Stimulated activated effector memory CD8-positive, alpha-beta T cell treated with anti-CD3 and anti-CD28 coated beads, Interleukin-12 subunit alpha, Interleukin-12 subunit beta, amount 100 ng/mL, for 72 hours (primary cell): ENCODE results near the gene FAM32A.

Experiments
- ATAC-seq: fragments of 150-1000 bp; cut with Tn5 transposase; 2 replicates; pipeline ENCODE4 v1.10.0; 2021
- DNase-seq, 2 donors: peaks; one replicate each; pipeline ENCODE4 v3.0.0; 2021 to 2022; ENCODE audit warnings: low spot score in 2 of 2
- H3K27ac Mint-ChIP-seq: one replicate; pipeline ENCODE4 v1.8.0; 2022; ENCODE audit warnings: mild to moderate bottlenecking, mixed read lengths
- H3K36me3 Mint-ChIP-seq: one replicate; pipeline ENCODE4 v1.8.0; 2022; ENCODE audit warnings: mild to moderate bottlenecking, mixed read lengths
- H3K4me1 Mint-ChIP-seq: one replicate; pipeline ENCODE4 v1.8.0; 2022; ENCODE audit warnings: mixed read lengths
- H3K4me3 Mint-ChIP-seq: one replicate; pipeline ENCODE4 v1.8.0; 2022; ENCODE audit warnings: mild to moderate bottlenecking, mixed read lengths
- H3K9me3 Mint-ChIP-seq: one replicate; pipeline ENCODE4 v1.8.0; 2022; ENCODE audit warnings: mixed read lengths

Gene FAM32A

DNA sequence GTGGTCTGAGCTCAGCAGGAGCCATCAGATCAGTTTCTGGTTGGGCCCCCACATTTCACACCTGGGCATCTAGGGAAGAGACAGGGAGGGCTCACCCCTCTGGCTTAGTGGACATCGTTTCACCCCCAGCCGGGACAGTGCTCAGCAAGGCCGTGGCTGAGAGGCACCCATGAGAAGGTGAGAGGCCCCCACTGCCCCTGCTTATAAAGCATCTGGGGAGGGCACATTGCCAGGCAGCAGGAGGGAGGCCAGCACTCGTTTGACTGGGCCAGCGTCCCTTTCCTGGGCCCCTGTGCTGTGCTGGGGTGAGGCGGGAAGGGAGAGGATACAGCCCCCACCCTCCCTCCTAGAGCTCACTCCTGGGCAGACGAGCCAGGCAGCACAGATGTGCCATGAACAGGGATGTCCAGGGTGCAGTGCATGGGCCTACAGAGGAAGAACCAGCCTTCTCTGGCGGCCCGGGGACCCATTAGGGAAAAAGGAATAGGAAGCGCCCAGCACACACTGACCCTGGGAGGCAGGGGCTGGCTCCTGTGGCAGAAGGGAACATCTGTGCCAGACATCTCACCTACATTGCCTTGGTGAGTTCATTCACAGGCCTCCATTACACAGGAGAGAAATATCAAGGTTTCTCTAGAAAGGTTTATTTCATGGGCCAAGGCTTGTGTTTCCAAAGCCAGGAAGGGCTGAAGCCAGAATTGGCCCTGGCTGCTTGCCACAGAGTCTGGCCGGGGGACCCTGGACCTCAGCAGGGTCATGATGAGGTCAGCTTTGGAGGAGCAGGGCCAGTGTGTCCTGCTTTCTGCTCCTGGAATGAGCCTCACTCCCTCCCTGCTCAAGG is 20.2 kb downstream of the FAM32A start:
- Mint-ChIP-seq H3K27ac (peak overlapping the region; percentile 87), H3K4me1 (peaks cover 66% of the 10 kb centered on the region), H3K36me3 (peaks cover 94% of the 10 kb centered on the region), H3K4me3 (no peak overlapping the region), H3K9me3 (no peaks in the 10 kb centered on the region)
- ATAC-seq (no peak), DNase-seq (no peak)

DNA sequence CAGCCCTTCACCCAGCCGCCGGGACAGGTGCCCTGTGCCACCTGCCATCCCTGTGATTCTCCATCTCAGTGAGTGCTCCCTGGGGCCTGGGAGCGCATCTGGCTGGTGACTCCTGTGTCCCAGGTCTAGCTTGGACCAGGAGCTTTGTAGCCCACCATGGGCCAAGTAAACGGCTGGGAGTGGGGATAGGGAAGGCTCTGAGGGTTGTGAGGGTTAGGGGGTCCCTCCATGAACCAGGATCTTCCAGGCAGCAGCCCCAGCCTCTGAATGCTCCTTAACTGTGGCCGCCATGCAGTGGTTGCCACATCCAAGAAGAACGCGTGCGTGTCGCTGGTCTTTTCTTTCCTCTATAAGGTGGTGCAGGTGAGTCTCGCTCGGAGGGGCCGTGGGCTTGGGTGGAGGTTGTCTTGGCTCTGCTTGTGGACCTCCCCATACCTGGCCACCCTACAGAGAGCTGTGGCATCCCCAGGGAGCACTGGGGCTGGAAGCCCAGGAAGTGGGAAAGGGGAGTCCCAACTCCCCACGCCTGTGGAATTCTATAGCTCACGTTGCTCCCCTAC is 20.9 kb downstream of the FAM32A start:
- no peak for DNase-seq
- Mint-ChIP-seq H3K4me1 (peaks cover 59% of the 10 kb centered on the region), H3K36me3 (peaks cover 95% of the 10 kb centered on the region), H3K9me3 (no peaks in the 10 kb centered on the region), H3K4me3 (no peak overlapping the region), H3K27ac (peak overlapping the region; percentile 87)
- no peak for ATAC-seq

DNA sequence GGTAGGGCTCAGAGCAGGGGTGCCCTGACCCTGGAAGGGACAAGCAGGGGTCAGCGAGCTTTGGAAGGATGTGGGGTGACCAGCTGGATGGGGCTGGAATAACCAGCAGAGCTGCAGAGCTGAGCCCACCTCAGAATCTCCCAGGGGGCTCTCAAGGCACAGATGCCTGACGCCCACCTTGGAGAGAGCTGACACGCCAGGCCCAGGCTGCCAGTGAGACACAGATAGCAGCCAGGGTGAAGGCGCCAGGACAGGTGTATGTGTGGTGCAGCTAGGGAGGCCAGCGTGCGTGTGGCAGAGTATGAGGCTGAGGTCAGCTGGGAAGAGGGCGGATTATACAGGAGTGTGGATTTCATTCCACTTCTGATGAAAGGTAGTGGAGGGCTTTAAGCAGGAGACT is 21.4 kb downstream of the FAM32A start:
- no peaks in the 10 kb centered on the region for H3K9me3 Mint-ChIP-seq
- ATAC-seq (no peak), DNase-seq (no peak)
- H3K4me3 Mint-ChIP-seq: peak overlapping the region; percentile 7
- H3K4me1 Mint-ChIP-seq: peaks cover 54% of the 10 kb centered on the region
- peak overlapping the region; percentile 87 for H3K27ac Mint-ChIP-seq
- H3K36me3 Mint-ChIP-seq: peaks cover 97% of the 10 kb centered on the region

DNA sequence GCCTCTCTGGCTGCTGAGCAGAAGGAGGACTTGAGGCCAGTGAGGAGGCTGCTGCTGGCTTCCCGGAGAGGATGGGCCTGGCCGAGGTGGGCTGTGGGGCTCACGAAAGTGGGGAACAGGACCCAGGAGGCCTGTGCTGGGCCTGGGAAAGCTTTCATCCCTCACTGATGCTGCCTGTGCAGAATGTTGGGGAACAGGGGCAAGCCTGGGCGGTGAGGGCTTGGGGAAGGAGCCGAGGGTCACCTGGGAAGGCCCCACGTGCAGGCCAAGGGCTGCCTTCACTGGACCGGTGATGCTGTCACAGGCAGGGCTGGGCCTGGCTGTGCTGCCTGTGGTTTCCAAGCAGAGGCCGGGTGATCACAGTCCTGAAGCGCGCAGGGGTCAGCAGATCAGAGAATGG is 21.9 kb downstream of the FAM32A start:
- Mint-ChIP-seq H3K9me3 (no peaks in the 10 kb centered on the region), H3K4me1 (peaks cover 56% of the 10 kb centered on the region), H3K36me3 (peaks cover 97% of the 10 kb centered on the region), H3K4me3 (peak overlapping the region; percentile 7), H3K27ac (peak overlapping the region; percentile 87)
- ATAC-seq (no peak), DNase-seq (no peak)

DNA sequence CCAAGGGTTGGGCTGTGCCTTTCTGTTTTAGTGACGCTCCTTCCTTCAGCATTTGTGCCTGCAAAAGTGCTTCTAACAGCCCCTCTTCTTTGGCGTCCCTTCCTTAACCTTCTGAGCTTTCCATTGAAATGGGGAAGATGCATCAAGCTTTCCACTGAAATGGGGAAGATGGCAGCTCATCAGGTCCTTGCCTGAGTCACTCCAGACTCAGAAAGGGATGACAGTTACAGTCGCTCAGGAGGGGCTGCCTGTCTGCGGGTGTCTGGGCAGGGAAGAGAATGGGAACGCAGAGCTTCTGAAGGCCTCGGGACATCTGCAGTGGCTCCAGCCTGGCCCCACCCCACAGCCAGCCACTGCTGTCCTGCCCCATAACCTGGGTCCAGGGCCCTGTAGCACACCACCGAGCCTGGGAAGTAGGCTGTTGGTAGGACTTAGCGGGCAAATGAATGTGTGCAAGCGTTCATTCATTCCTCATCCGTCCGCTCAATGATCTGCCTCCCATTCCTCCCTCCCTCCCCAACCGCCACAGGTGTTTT is 22.3 kb downstream of the FAM32A start:
- H3K27ac Mint-ChIP-seq: peak overlapping the region; percentile 87
- H3K36me3 Mint-ChIP-seq: peaks cover 97% of the 10 kb centered on the region

DNA sequence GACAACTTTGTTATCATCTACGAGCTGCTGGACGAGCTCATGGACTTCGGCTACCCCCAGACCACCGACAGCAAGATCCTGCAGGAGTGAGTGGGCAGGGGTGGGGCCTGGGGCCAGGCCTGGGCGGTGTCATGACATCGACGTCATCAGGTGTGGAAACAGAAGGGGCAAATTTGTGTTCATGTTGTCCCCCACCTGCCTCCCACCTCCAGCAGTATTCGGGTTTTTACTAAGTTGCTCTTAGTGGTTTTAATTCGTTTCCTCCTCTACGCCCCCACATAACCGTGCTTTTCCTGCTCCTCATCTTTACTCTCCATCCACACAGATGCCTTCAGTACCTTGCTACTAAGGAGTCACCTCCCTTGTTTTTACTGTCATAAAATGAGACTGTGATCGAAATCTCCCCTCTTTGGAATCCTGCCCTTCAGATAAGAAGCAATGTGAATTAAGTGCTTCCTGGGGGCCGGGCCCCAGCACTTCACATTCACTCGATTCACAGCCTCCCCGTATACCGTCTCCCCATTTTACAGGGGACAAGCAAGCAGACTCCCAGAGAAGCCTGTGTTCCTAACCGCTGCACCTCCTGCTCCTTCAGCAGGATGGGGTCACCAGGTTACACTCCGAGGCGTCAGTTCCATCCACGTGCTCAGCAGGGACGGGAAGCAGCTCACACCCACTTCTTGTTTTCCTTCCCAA is 23.0 kb downstream of the FAM32A start:
- peaks cover 97% of the 10 kb centered on the region for H3K36me3 Mint-ChIP-seq
- H3K4me3 Mint-ChIP-seq: peak overlapping the region; percentile 41
- peak overlapping the region; percentile 87 for H3K27ac Mint-ChIP-seq
- H3K9me3 Mint-ChIP-seq: no peaks in the 10 kb centered on the region
- H3K4me1 Mint-ChIP-seq: peaks cover 56% of the 10 kb centered on the region
- peak; percentile 37 for ATAC-seq
- DNase-seq: no peak

More for the DNA sequence above, 22.3 kb downstream of the FAM32A start:
- no peaks in the 10 kb centered on the region for H3K9me3 Mint-ChIP-seq
- ATAC-seq (no peak), DNase-seq (no peak)
- peak overlapping the region; percentile 41 for H3K4me3 Mint-ChIP-seq
- peaks cover 56% of the 10 kb centered on the region for H3K4me1 Mint-ChIP-seq

DNA sequence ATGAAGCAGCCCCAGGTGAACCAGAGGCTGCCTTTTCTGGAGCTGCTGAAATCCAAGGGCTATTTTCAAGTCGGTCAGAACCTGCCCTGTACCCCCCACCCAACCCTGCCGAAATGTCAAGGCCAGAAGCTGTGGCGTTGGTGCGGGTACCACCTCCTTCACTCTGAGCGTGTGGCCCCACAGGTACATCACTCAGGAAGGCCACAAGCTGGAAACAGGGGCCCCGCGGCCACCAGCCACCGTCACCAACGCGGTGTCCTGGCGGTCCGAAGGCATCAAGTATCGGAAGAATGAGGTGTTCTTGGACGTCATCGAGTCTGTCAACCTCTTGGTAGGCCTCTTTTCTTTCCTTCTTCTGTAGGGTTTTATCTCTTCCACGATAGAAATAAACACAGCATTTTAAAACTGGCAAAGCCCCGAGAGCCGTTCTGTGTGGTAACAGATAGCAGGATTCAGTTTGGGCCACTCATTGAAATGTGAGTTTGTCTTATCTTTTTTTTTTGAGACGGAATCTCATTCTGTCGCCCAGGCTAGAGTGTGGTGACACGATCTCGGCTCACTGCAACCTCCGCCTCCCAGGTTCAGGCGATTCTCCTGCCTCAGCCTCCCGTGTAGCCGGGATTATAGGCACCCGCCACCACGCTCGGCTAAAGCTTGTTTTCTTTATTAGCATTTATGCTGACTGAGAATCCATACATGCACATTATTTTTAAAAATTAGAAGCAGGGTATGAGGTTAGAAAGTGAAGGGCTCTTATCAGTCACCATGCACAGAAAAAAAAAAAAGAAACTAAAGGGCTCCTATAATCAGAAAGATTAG is 23.8 kb downstream of the FAM32A start:
- H3K27ac Mint-ChIP-seq: peak overlapping the region; percentile 30
- no peak for ATAC-seq
- H3K4me1 Mint-ChIP-seq: peaks cover 53% of the 10 kb centered on the region

DNA sequence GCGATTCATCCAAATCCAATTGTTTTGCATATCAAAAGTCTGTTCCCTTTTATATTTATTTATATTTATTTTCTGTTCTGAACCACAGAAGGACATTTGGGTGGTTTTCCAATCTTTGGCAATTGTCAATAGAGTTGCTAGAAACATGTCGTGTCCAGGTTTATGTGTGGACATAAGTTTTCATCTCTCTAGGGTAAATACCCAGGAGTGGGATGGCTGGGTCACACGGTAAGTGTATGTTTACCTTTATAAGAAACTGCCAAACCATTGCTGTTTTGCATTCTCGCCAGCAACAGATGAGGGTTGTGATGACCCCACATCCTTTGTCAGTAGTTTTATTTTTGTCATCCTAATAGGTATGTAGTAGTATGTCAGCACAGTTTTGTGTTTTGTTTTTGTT is 25.0 kb downstream of the FAM32A start:
- ATAC-seq (no peak), DNase-seq (no peak)
- no peaks in the 10 kb centered on the region for H3K9me3 Mint-ChIP-seq
- peaks cover 52% of the 10 kb centered on the region for H3K4me1 Mint-ChIP-seq
- peak overlapping the region; percentile 30 for H3K27ac Mint-ChIP-seq
- H3K4me3 Mint-ChIP-seq: no peak overlapping the region
- peaks cover 98% of the 10 kb centered on the region for H3K36me3 Mint-ChIP-seq

More for the DNA sequence above, 23.8 kb downstream of the FAM32A start:
- H3K9me3 Mint-ChIP-seq: no peaks in the 10 kb centered on the region
- DNase-seq: no peak
- H3K4me3 Mint-ChIP-seq: no peak overlapping the region
- peaks cover 100% of the 10 kb centered on the region for H3K36me3 Mint-ChIP-seq

DNA sequence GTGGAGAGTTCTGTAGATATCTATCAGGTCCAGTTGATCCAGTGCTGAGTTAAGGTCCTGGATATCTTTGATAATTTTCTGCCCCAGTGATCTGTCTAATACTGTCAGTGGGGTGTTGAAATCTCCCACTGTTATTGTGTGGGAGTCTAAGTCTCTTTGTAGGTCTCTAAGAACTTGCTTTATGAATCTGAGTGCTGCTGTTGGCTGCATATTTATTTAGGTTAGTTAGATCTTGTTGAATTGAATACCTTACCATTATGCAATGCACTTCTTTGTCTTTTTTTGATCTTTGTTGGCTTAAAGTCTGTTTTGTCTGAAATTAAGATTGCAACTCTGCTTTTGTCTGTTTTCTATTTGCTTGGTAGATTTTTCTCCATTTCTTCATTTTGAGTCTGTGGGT is 27.9 kb downstream of the FAM32A start:
- peaks cover 86% of the 10 kb centered on the region for H3K36me3 Mint-ChIP-seq
- ATAC-seq (no peak), DNase-seq (no peak)
- no peaks in the 10 kb centered on the region for H3K9me3 Mint-ChIP-seq
- peaks cover 42% of the 10 kb centered on the region for H3K4me1 Mint-ChIP-seq
- peak overlapping the region; percentile 79 for H3K27ac Mint-ChIP-seq
- H3K4me3 Mint-ChIP-seq: no peak overlapping the region

DNA sequence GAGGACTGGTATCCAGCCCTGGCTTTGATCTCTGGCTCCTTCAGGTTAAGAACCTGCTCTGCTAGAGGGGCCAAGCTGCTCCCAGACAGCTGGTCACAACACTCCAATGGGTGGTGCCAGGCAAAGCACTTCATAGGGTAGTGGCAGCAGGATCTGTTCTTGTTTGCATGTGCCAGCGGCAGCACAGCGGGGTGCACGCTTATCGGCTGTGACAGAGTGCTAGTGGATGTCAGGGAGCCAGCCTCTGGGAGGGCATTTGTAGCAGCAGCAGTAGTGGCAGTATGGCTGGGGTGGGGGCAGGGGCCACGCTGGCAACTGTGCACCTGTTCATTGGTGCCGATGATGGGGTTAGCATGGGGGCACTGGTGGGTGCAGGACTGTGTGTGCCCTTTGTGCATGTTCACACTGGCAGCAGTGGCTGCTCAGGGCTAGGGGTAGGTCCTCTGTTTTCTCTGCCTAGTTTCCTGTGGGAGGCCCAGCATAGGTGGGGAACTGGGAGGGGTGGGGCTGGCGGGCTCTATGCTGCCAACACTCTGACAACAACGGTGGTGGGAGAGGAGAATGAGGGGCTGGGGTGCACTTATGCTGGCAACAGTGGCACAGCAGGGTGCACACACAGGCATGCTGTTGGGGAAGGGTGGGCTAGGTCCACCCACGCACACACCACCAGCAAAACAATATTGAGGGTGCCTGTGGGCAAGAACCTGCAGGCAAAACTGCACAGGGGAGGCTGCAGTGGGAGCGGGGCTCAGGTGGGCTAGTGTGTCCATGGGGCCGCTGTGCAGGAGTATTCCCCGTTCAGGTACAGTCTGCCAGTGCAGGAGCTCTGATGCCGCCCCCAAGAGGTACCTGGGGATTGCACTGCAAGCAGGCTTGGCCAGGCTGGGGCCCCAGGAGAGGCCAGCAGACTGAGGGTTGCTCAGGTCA is 31.8 kb downstream of the FAM32A start:
- Mint-ChIP-seq H3K36me3 (peaks cover 83% of the 10 kb centered on the region), H3K9me3 (peaks cover 6% of the 10 kb centered on the region), H3K4me3 (no peak overlapping the region), H3K4me1 (peaks cover 34% of the 10 kb centered on the region), H3K27ac (peak overlapping the region; percentile 71)
- DNase-seq: no peak
- no peak for ATAC-seq

DNA sequence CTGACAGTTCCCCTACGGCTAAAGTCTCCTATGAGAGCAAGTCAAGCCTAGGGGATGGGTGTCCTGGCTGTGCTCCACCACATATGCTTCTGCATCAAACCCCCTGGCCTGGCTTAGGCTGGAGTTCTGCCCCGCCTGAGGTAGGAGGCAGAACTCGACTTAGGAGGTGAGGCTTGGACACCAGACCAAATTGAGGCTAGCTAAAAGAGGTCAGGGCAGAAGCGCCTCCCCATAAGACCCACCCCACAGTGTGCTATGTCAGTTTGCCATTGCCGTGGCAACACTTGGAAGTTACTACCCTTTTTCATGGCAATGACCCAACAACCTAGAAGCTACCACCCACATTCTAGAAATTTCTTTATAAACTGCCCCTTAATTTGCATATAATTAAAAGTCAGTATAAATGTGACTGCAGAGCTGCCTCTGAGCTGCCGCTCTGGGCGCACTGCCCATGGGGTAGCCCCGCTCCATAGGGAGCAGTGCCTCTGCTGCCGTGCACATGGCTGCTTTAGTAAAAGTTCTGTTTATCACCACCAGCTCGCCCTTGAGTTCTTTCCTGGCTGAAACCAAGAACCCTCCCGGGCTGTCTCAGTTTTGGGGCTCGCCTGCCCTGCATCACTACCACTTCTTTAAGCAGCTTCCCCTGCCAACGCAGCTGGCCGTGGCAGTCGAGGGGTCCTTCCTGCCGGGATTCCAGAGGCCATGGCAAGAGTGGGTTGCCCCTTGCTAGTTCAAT is 32.7 kb downstream of the FAM32A start:
- DNase-seq (no peak), ATAC-seq (no peak)
- H3K27ac Mint-ChIP-seq: no peak overlapping the region
- no peak overlapping the region for H3K4me3 Mint-ChIP-seq
- peaks cover 9% of the 10 kb centered on the region for H3K9me3 Mint-ChIP-seq
- peaks cover 25% of the 10 kb centered on the region for H3K4me1 Mint-ChIP-seq
- peaks cover 83% of the 10 kb centered on the region for H3K36me3 Mint-ChIP-seq

DNA sequence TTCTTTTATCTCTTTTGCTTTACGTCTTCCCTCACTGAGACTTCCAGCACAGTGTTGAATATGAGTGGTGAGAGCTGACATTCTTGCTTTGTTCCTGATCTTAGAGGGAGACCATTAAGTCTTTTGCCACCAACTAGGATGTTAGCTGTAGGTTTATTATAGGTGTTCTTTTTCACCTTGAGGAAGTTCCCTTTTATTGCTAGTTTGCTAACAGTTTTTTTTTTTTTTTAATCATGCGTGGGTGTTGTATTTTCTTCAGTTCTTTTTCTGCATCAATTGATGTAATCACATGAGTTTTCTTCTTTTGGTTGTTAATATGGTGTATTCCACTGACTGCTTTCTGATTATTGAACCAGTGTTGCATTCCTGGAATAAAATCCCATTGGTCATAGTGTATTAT is 33.6 kb downstream of the FAM32A start:
- Mint-ChIP-seq H3K4me3 (no peak overlapping the region), H3K9me3 (peaks cover 9% of the 10 kb centered on the region), H3K27ac (no peak overlapping the region), H3K36me3 (peaks cover 82% of the 10 kb centered on the region), H3K4me1 (peaks cover 16% of the 10 kb centered on the region)
- DNase-seq (no peak), ATAC-seq (no peak)

DNA sequence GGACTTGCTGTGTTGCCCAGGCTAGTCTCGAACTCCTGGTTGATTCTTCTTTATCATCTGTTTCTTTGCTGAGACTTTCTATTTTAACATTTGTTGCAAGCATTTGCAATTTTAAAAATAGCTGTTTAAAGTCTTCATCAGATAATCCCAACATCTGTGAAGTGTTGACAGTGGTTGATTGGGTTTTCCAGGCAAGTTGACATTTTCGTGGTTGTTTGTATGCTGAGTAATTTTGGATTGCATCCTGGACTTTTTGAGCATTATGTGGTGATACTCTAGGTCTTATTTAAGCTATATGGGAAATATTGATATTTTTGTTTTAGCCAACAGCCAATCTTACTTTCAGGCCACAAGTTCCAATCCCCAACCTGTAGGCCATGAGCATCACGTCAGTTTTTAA is 37.6 kb downstream of the FAM32A start:
- peaks cover 9% of the 10 kb centered on the region for H3K9me3 Mint-ChIP-seq
- H3K36me3 Mint-ChIP-seq: peaks cover 63% of the 10 kb centered on the region
- DNase-seq (no peak), ATAC-seq (no peak)
- H3K4me1 Mint-ChIP-seq: peaks cover 6% of the 10 kb centered on the region
- H3K4me3 Mint-ChIP-seq: no peak overlapping the region
- no peak overlapping the region for H3K27ac Mint-ChIP-seq
